Suprapubic skin (tissue), 4 donors: Measurements from ENCODE around the gene OLFML2A. TPM values are rescaled to one million over a fixed set of nuclear protein-coding genes. Genes with fewer than 3 reads are reported as not detected.
"Not testable (repeated sequence)": the region's sequence is repeated elsewhere in the genome, so short reads cannot be mapped to it uniquely, and the experiment has no call there.

Experiments used
- DNase-seq, 2 donors: peaks; one replicate each; pipeline ENCODE4 v3.0.0-alpha.2; 2019; ENCODE audit warnings: low spot score in 2 of 2
- H3K27ac ChIP-seq: fragments of 200-600 bp; sonication (generic); one replicate; pipeline ENCODE4 v1.5.1; 2019
- H3K27me3 ChIP-seq: fragments of 200-600 bp; sonication (generic); one replicate; pipeline ENCODE4 v1.5.1; 2019
- H3K36me3 ChIP-seq: fragments of 200-600 bp; sonication (generic); one replicate; pipeline ENCODE4 v1.5.1; 2019
- H3K4me1 ChIP-seq: fragments of 200-600 bp; sonication (generic); one replicate; pipeline ENCODE4 v1.5.1; 2019
- H3K4me3 ChIP-seq: fragments of 200-600 bp; sonication (generic); one replicate; pipeline ENCODE4 v1.5.1; 2019; ENCODE audit warnings: mild to moderate bottlenecking
- H3K9me3 ChIP-seq: fragments of 200-600 bp; sonication (generic); one replicate; pipeline ENCODE4 v1.5.1; 2019
- CTCF ChIP-seq, 2 donors: fragments of 200-600 bp in 1 of 2; fragments of 450-650 bp in 1 of 2; sonication (generic) in 1 of 2; IDR thresholded peaks; one replicate each; pipeline ENCODE4 v1.5.1; 2016 to 2019; ENCODE audit warnings: antibody characterized with exemption in 2 of 2, mild to moderate bottlenecking in 1 of 2, moderate library complexity in 1 of 2
- EP300 ChIP-seq: sonication (generic); formaldehyde crosslinking; IDR thresholded peaks from one replicate; pipeline ENCODE4 v1.6.1; 2017; ENCODE audit warnings: antibody characterized with exemption
- POLR2A ChIP-seq, 2 donors: fragments of 450-650 bp; IDR thresholded peaks; one replicate each; pipeline ENCODE4 v1.6.1; 2017; ENCODE audit warnings: antibody characterized with exemption in 2 of 2, mild to moderate bottlenecking in 2 of 2, moderate library complexity in 2 of 2
- POLR2AphosphoS5 ChIP-seq, 3 donors: sonication (generic); formaldehyde crosslinking; IDR thresholded peaks; one replicate each; pipeline ENCODE4 v1.6.1; 2017; ENCODE audit warnings: antibody characterized with exemption in 3 of 3
- WGBS: methylation state at CpG from one replicate; pipeline ENCODE4 v1.1.5; 2018; 5-methylcytosine and 5-hydroxymethylcytosine counted together
- total RNA-seq, 4 donors: library from RNA; depleted of rRNA; stranded (reverse); fragments of >200 nt; gene quantifications; one replicate each; pipeline ENCODE4 v1.1.0, GENCODE V29; 2016

The OLFML2A gene
- total RNA-seq, 4 donors from 2014 or later = 14.6 to 36.8 (median 18.9) TPM

GRCh38 chr9:124840300-124840833 is 63.4 kb downstream of the OLFML2A start:
- H3K9me3 ChIP-seq = no peaks in the 10 kb centered on the region
- H3K36me3 ChIP-seq = no peaks in the 10 kb centered on the region
- no peak overlapping the region for H3K4me3 ChIP-seq
- WGBS = 74% methylated on average over 12 of the region's 18 CpGs
- TF ChIP-seq POLR2AphosphoS5 (IDR thresholded peaks at IDR 0.05) (no peak), EP300 (no peak), CTCF (IDR thresholded peaks at IDR 0.05) (peak in 1 of 2 donors; percentile 20), POLR2A (IDR thresholded peaks at IDR 0.05) (no peak)
- peaks cover 1% of the 10 kb centered on the region for H3K4me1 ChIP-seq
- no peaks in the 10 kb centered on the region for H3K27me3 ChIP-seq
- no peak overlapping the region for H3K27ac ChIP-seq
- DNase-seq = no peak

GRCh38 chr9:124841075-124841821 is 64.3 kb downstream of the OLFML2A start:
- Histone ChIP-seq H3K4me3 (no peak overlapping the region), H3K9me3 (no peaks in the 10 kb centered on the region), H3K4me1 (no peaks in the 10 kb centered on the region), H3K27ac (no peak overlapping the region), H3K27me3 (no peaks in the 10 kb centered on the region), H3K36me3 (no peaks in the 10 kb centered on the region)
- DNase-seq = no peak
- TF ChIP-seq POLR2A (IDR thresholded peaks at IDR 0.05) = no peak
- no peak for TF ChIP-seq POLR2AphosphoS5 (IDR thresholded peaks at IDR 0.05)
- no peak for TF ChIP-seq CTCF (IDR thresholded peaks at IDR 0.05)
- no peak for TF ChIP-seq EP300
- 64% methylated on average over 11 of the region's 14 CpGs for WGBS

GRCh38 chr9:124843456-124844034 is 66.6 kb downstream of the OLFML2A start:
- Histone ChIP-seq H3K27ac (no peak overlapping the region), H3K27me3 (no peaks in the 10 kb centered on the region), H3K4me3 (no peak overlapping the region), H3K9me3 (no peaks in the 10 kb centered on the region), H3K36me3 (no peaks in the 10 kb centered on the region), H3K4me1 (no peaks in the 10 kb centered on the region)
- TF ChIP-seq EP300 = no peak
- TF ChIP-seq POLR2A (IDR thresholded peaks at IDR 0.05) = no peak
- no peak for TF ChIP-seq POLR2AphosphoS5 (IDR thresholded peaks at IDR 0.05)
- no peak for TF ChIP-seq CTCF (IDR thresholded peaks at IDR 0.05)
- WGBS = 71% methylated on average over 11 of the region's 11 CpGs
- DNase-seq = no peak

GRCh38 chr9:124844291-124844690 is 67.4 kb downstream of the OLFML2A start:
- TF ChIP-seq POLR2A (IDR thresholded peaks at IDR 0.05) (no peak), POLR2AphosphoS5 (IDR thresholded peaks at IDR 0.05) (no peak), EP300 (no peak), CTCF (IDR thresholded peaks at IDR 0.05) (no peak)
- Histone ChIP-seq H3K4me3 (no peak overlapping the region), H3K4me1 (no peaks in the 10 kb centered on the region), H3K36me3 (no peaks in the 10 kb centered on the region), H3K27me3 (no peaks in the 10 kb centered on the region), H3K9me3 (no peaks in the 10 kb centered on the region), H3K27ac (no peak overlapping the region)
- DNase-seq = no peak
- WGBS = 63% methylated on average over 4 of the region's 4 CpGs

GRCh38 chr9:124846467-124846866 is 69.5 kb downstream of the OLFML2A start:
- WGBS = 96% methylated on average over 9 of the region's 9 CpGs
- not testable (repeated sequence) for H3K36me3 ChIP-seq, DNase-seq

More at GRCh38 chr9:124846467-124846866, 69.5 kb downstream of the OLFML2A start:
- not testable (repeated sequence) for H3K4me1 ChIP-seq, H3K9me3 ChIP-seq, H3K4me3 ChIP-seq, H3K27me3 ChIP-seq, H3K27ac ChIP-seq
